ENCODE measurements around the gene BEND5.

Gene BEND5

GRCh38 chr1:48776393-48777218 is at the start of gene BEND5:
BEND5 (minus strand) TSS chr1:48776891; CDS start chr1:48776831, 60 bp downstream.
- no peak for DNase-seq

- DNase-seq, result no peak
Measured at GRCh38 chr1:48823168-48823567, 46.5 kb upstream of the BEND5 start.

- no peak for DNase-seq
Measured at GRCh38 chr1:48820491-48820890, 43.8 kb upstream of the BEND5 start.

- no peak for DNase-seq
Measured at GRCh38 chr1:48817505-48818114, 40.9 kb upstream of the BEND5 start.

- DNase-seq, result no peak
Measured at GRCh38 chr1:48810740-48811139, 34.0 kb upstream of the BEND5 start.

GRCh38 chr1:48808496-48808895 is 31.8 kb upstream of the BEND5 start:
- no peak for DNase-seq

- DNase-seq, result no peak
Measured at GRCh38 chr1:48807554-48808260, 31.0 kb upstream of the BEND5 start.

GRCh38 chr1:48803474-48803873 is 26.8 kb upstream of the BEND5 start:
- DNase-seq, result no peak

- DNase-seq, result no peak
Measured at GRCh38 chr1:48794816-48795215, 18.1 kb upstream of the BEND5 start.

GRCh38 chr1:48793863-48794262 is 17.2 kb upstream of the BEND5 start:
- no peak for DNase-seq

- no peak for DNase-seq
Measured at GRCh38 chr1:48792961-48793360, 16.3 kb upstream of the BEND5 start.

- DNase-seq, result no peak
Measured at GRCh38 chr1:48790397-48790796, 13.7 kb upstream of the BEND5 start.

GRCh38 chr1:48789903-48790302 is 13.2 kb upstream of the BEND5 start:
- no peak for DNase-seq

- DNase-seq, result no peak
Measured at GRCh38 chr1:48785869-48786268, 9.2 kb upstream of the BEND5 start.

- DNase-seq, result no peak
Measured at GRCh38 chr1:48784301-48784700, 7.6 kb upstream of the BEND5 start.

- no peak for DNase-seq
Measured at GRCh38 chr1:48777219-48777895, 666 bp upstream of the BEND5 start.

- DNase-seq, result no peak
Measured at GRCh38 chr1:48775831-48776392, 779 bp downstream of the BEND5 start.

- DNase-seq, result no peak
Measured at GRCh38 chr1:48773133-48773532, 3.6 kb downstream of the BEND5 start.

- no peak for DNase-seq
Measured at GRCh38 chr1:48772211-48772610, 4.5 kb downstream of the BEND5 start.

- no peak for DNase-seq
Measured at GRCh38 chr1:48771561-48771960, 5.1 kb downstream of the BEND5 start.

GRCh38 chr1:48767975-48768510 is 8.6 kb downstream of the BEND5 start:
- no peak for DNase-seq

GRCh38 chr1:48765335-48765734 is 11.4 kb downstream of the BEND5 start:
- no peak for DNase-seq

- DNase-seq, result no peak
Measured at GRCh38 chr1:48761986-48762385, 14.7 kb downstream of the BEND5 start.
